ENCODE data around the gene CDC42BPA. TPM values are rescaled to one million over a fixed set of nuclear protein-coding genes. Genes with fewer than 3 reads are reported as not detected.

Gene CDC42BPA
- total RNA-seq, 1 experiment from 2014 or later = 30.1 TPM

DNA sequence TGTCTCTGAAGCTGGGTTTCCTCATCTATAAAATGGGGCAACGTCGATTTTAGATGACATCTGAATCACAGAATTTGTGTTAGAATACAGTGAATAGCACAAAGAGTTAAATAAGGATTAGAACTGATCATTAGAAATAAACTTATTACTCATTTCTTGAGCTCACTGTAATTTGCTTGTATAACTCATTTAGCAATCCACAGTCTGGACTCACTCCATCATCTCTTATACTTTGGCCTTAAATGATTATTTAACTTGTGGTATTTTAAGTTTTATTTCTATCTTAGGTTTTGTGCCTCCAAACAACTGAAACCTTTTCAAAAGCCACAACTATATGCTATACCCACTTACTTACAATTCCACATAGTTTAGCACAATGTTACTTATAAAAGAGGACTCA lies 128.0 kb downstream of the CDC42BPA start:
- WGBS (ENCODE audit: extremely low coverage, insufficient read length, low lambda C conversion rate) = no CpG with 5 or more reads among the region's 2 CpGs
- H3K4me3 Mint-ChIP-seq = no peak overlapping the region

More for the DNA sequence above, 128.0 kb downstream of the CDC42BPA start:
- no peaks in the 10 kb centered on the region for H4K20me1 ChIP-seq (ENCODE audit: control insufficient read depth, insufficient read depth, insufficient read length)
- H3K23ac ChIP-seq (ENCODE audit: insufficient read length, low read depth, low read length) = no peak overlapping the region
- H3K14ac ChIP-seq (ENCODE audit: insufficient read depth, low read length) = no peak overlapping the region
- H2BK12ac ChIP-seq (ENCODE audit: insufficient read length, low read depth, low read length) = no peak overlapping the region
- no peaks in the 10 kb centered on the region for H3K23me2 ChIP-seq (ENCODE audit: insufficient read length, low read depth, low read length, poor library complexity, severe bottlenecking)
- no peak overlapping the region for H3K27ac Mint-ChIP-seq
- H3K9ac ChIP-seq (ENCODE audit: extremely low read depth, insufficient read length, low read length) = no peak overlapping the region
- no peaks in the 10 kb centered on the region; a peak in 1 of 5 replicates for H3K9me3 Mint-ChIP-seq
- H3K27me3 Mint-ChIP-seq (ENCODE audit: low read depth) = no peaks in the 10 kb centered on the region
- TF ChIP-seq, protein P1, sequence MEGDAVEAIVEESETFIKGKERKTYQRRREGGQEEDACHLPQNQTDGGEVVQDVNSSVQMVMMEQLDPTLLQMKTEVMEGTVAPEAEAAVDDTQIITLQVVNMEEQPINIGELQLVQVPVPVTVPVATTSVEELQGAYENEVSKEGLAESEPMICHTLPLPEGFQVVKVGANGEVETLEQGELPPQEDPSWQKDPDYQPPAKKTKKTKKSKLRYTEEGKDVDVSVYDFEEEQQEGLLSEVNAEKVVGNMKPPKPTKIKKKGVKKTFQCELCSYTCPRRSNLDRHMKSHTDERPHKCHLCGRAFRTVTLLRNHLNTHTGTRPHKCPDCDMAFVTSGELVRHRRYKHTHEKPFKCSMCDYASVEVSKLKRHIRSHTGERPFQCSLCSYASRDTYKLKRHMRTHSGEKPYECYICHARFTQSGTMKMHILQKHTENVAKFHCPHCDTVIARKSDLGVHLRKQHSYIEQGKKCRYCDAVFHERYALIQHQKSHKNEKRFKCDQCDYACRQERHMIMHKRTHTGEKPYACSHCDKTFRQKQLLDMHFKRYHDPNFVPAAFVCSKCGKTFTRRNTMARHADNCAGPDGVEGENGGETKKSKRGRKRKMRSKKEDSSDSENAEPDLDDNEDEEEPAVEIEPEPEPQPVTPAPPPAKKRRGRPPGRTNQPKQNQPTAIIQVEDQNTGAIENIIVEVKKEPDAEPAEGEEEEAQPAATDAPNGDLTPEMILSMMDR (conservative IDR thresholded peaks at IDR 0.05) = no peak
- peaks cover 3 to 14% of the 10 kb centered on the region in 2 experiments for H3K4me1 Mint-ChIP-seq
- no peak overlapping the region for H3T11ph ChIP-seq (ENCODE audit: low read length)
- H2BK15ac ChIP-seq (ENCODE audit: low read depth, low read length) = no peak overlapping the region
- no peak overlapping the region for H4K5ac ChIP-seq (ENCODE audit: insufficient read length, low read depth, low read length)
- H3K27me3 ChIP-seq (ENCODE audit: insufficient read depth, low read length) = no peaks in the 10 kb centered on the region
- peaks cover 5 to 20% (median 7%) of the 10 kb centered on the region in 3 experiments; a peak in 6 of 7 replicates for H3K36me3 Mint-ChIP-seq (ENCODE audit: insufficient read depth in 1 of 3, low read depth in 3 of 3)
- no peak overlapping the region for H3K18ac ChIP-seq (ENCODE audit: insufficient read length, low read depth, low read length)
- no peak for DNase-seq
- no peaks in the 10 kb centered on the region for H3K9me3 ChIP-seq (ENCODE audit: control insufficient read depth, low read depth, low read length)
- H3K79me2 ChIP-seq (ENCODE audit: insufficient read depth, low read length) = no peaks in the 10 kb centered on the region
- H3K4me1 ChIP-seq (ENCODE audit: insufficient read depth, low read length) = no peaks in the 10 kb centered on the region
- H4K91ac ChIP-seq (ENCODE audit: insufficient read length, low read depth, low read length) = no peak overlapping the region
- H2BK20ac ChIP-seq (ENCODE audit: low read depth, low read length, poor library complexity, severe bottlenecking) = no peak overlapping the region
- no peak overlapping the region for H2AFZ ChIP-seq (ENCODE audit: low read length)
- peaks cover 4% of the 10 kb centered on the region for H3K79me1 ChIP-seq (ENCODE audit: insufficient read depth, low read depth, low read length, poor library complexity, severe bottlenecking)
- H2BK120ac ChIP-seq (ENCODE audit: low read depth, low read length, poor library complexity, severe bottlenecking) = no peak overlapping the region
- H2BK5ac ChIP-seq (ENCODE audit: insufficient read length, low read length) = no peak overlapping the region
- H4K8ac ChIP-seq (replicated peaks; ENCODE audit: insufficient read length, low read depth, low read length) = no peak overlapping the region
- no peak overlapping the region for H3K27ac ChIP-seq (ENCODE audit: insufficient read length, low read depth, low read length)
- H3K4ac ChIP-seq (ENCODE audit: low read depth, low read length) = no peak overlapping the region
- no peak overlapping the region for H3K4me2 ChIP-seq (ENCODE audit: insufficient read depth, insufficient read length, low read length)
- no peak overlapping the region for H3K56ac ChIP-seq (ENCODE audit: insufficient read length, low read depth, low read length)
- no peak overlapping the region for H2AK5ac ChIP-seq (ENCODE audit: insufficient read length, low read length)

Measured in H9 (cell line).